Activated effector memory CD4-positive, alpha-beta T cell treated with anti-CD3 and anti-CD28 coated beads, Interleukin-2, amount 50 U/mL, for 16 hours (primary cell): ENCODE data around the gene B4GALT3.

Source experiments
- DNase-seq: peaks from one replicate; pipeline ENCODE4 v3.0.0-alpha.2; 2020

The B4GALT3 gene

GRCh38 chr1:161160671-161161145 is 16.6 kb downstream of the B4GALT3 start:
- DNase-seq, result no peak

- no peak for DNase-seq
Measured at GRCh38 chr1:161159913-161160243, 17.4 kb downstream of the B4GALT3 start.

- peak; percentile 97 for DNase-seq
Measured at GRCh38 chr1:161159087-161159912, 18.0 kb downstream of the B4GALT3 start, which contains the start of gene USP21. USP21 (plus strand) TSS chr1:161159500; CDS start chr1:161160641, 1,141 bp downstream.

GRCh38 chr1:161158316-161159010 is 18.8 kb downstream of the B4GALT3 start:
- no peak for DNase-seq

- DNase-seq, result no peak
Measured at GRCh38 chr1:161157867-161158266, 19.4 kb downstream of the B4GALT3 start.

GRCh38 chr1:161153682-161154337 is 23.5 kb downstream of the B4GALT3 start, which contains the start of gene UFC1:
UFC1 (plus strand) TSS chr1:161153978; CDS start chr1:161153998, 20 bp downstream.
- DNase-seq, result peak; percentile 92

- no peak for DNase-seq
Measured at GRCh38 chr1:161153176-161153575, 24.1 kb downstream of the B4GALT3 start.

- DNase-seq, result no peak
Measured at GRCh38 chr1:161145832-161146231, 31.5 kb downstream of the B4GALT3 start.

GRCh38 chr1:161140755-161141400 is 36.4 kb downstream of the B4GALT3 start:
- no peak for DNase-seq

GRCh38 chr1:161139766-161140165 is 37.5 kb downstream of the B4GALT3 start:
- no peak for DNase-seq

GRCh38 chr1:161138431-161138830 is 38.9 kb downstream of the B4GALT3 start:
- DNase-seq, result no peak

- no peak for DNase-seq
Measured at GRCh38 chr1:161137881-161138280, 39.4 kb downstream of the B4GALT3 start.

- DNase-seq, result no peak
Measured at GRCh38 chr1:161133220-161133740, 44.0 kb downstream of the B4GALT3 start.

GRCh38 chr1:161132410-161133219 is 44.7 kb downstream of the B4GALT3 start, which contains the start of gene DEDD:
DEDD (minus strand) TSS chr1:161132667; CDS start chr1:161124462, 8,205 bp downstream.
- DNase-seq, result peak; percentile 97

- no peak for DNase-seq
Measured at GRCh38 chr1:161131523-161132409, 45.5 kb downstream of the B4GALT3 start.

GRCh38 chr1:161130266-161130665 is 47.0 kb downstream of the B4GALT3 start:
- DNase-seq, result no peak

- no peak for DNase-seq
Measured at GRCh38 chr1:161128591-161129420, 48.5 kb downstream of the B4GALT3 start.

GRCh38 chr1:161127649-161128048 is 49.7 kb downstream of the B4GALT3 start:
- no peak for DNase-seq

- DNase-seq, result no peak
Measured at GRCh38 chr1:161122967-161123366, 54.3 kb downstream of the B4GALT3 start.

GRCh38 chr1:161121834-161122233 is 55.5 kb downstream of the B4GALT3 start:
- DNase-seq, result no peak
